NT2/D1 (cell line): ENCODE results near the gene CMTM5.
"Not testable (repeated sequence)": the region's sequence is repeated elsewhere in the genome, so short reads cannot be mapped to it uniquely, and the experiment has no call there.

Experiments
- SUZ12 ChIP-seq: IDR thresholded peaks from 2 replicates; pipeline ENCODE4 v1.6.1; 2011; ENCODE audit not compliant: insufficient read length, insufficient read depth; ENCODE audit errors: extremely low read depth
- ZNF274 ChIP-seq: IDR thresholded peaks from 2 replicates; pipeline ENCODE4 v1.6.1; 2011; ENCODE audit warnings: mild to moderate bottlenecking, low read depth, low read length

- not testable (repeated sequence) for TF ChIP-seq ZNF274, SUZ12
Measured at GRCh38 chr14:23425798-23426197, 49.0 kb downstream of the CMTM5 start.
